22Rv1 (cell line): ENCODE measurements around the gene ANXA8.
A peak's percentile ranks its signal among the peaks of the same experiment; 100 is the strongest.
"Not testable (repeated sequence)": the region's sequence is repeated elsewhere in the genome, so short reads cannot be mapped to it uniquely, and the experiment has no call there.

ENCODE experiments used
- H3K27ac ChIP-seq: fragments of 450-650 bp; 2 replicates; pipeline ENCODE4 v1.5.1; 2017
- ZFX ChIP-seq: fragments of 450-650 bp; IDR thresholded peaks from 2 replicates; pipeline ENCODE4 v1.6.1; 2017; ENCODE audit warnings: antibody characterized with exemption, borderline replicate concordance
- TF ChIP-seq, protein P1 (sequence below): fragments of 450-650 bp; IDR thresholded peaks from 2 replicates; pipeline ENCODE4 v1.5.1; 2017; ENCODE audit warnings: mild to moderate bottlenecking

The ANXA8 gene

DNA sequence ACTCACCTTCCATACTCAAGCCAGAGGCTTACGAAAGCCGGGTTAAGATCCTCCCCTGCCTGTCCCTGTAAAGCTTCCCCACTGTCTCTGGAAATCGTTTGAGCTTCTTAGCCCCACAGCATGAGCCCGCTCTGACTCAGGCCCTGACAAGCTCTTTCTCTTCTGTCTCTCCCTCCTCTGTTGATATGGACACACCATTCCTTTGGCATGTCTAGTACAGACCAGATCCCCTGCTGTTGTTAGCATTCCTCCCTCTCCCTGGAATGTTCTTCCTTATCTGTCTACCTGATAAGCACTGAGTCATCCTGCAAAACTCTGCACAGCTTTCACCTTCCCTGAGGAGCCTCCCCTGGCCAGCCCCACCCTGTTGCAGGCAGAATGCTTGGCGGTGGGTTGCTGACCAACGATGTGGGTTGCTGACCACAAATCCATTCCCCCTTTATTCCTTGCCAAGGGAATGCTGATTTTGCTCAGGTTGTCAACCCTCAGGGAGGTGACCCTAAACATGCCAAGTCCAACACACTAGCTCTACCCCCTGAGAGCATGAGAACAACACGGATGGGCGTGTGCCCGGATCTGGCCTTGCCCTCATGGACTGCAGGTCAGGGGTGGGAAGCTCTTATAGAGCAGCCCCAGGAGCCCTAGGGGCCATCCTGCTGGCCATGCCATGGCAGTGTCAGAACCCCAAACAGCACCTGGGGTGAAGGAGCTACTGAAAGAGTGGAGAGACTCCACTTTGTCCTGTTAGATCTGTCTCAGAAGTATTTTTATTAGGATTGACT, 21.1 kb downstream of the ANXA8 start:
- not testable (repeated sequence) for H3K27ac ChIP-seq

DNA sequence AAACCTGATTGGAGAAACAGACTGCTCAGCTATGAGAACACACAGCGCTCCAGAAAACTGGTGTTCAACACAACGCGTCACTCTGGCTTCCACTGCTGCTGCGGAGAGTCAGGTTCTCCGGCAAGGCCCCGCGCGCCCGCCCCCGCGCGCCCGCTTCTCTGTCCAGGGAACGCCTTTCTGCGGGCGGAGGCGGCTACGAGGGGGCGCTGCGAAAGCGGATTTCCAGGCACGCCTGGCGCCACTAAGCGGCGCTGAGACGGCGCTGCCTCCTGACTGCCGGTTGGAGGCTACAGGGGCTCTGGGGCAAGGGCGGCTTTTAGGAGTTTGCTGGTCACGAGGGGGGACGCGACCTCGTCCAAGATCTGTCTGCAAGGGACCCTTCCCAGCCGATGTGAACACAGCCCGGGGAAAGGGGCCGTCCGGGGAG, 22.6 kb downstream of the ANXA8 start:
- TF ChIP-seq, protein P1, sequence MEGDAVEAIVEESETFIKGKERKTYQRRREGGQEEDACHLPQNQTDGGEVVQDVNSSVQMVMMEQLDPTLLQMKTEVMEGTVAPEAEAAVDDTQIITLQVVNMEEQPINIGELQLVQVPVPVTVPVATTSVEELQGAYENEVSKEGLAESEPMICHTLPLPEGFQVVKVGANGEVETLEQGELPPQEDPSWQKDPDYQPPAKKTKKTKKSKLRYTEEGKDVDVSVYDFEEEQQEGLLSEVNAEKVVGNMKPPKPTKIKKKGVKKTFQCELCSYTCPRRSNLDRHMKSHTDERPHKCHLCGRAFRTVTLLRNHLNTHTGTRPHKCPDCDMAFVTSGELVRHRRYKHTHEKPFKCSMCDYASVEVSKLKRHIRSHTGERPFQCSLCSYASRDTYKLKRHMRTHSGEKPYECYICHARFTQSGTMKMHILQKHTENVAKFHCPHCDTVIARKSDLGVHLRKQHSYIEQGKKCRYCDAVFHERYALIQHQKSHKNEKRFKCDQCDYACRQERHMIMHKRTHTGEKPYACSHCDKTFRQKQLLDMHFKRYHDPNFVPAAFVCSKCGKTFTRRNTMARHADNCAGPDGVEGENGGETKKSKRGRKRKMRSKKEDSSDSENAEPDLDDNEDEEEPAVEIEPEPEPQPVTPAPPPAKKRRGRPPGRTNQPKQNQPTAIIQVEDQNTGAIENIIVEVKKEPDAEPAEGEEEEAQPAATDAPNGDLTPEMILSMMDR = peak; percentile 31; the same call in 1 of the 2 replicates
- H3K27ac ChIP-seq = not testable (repeated sequence)

DNA sequence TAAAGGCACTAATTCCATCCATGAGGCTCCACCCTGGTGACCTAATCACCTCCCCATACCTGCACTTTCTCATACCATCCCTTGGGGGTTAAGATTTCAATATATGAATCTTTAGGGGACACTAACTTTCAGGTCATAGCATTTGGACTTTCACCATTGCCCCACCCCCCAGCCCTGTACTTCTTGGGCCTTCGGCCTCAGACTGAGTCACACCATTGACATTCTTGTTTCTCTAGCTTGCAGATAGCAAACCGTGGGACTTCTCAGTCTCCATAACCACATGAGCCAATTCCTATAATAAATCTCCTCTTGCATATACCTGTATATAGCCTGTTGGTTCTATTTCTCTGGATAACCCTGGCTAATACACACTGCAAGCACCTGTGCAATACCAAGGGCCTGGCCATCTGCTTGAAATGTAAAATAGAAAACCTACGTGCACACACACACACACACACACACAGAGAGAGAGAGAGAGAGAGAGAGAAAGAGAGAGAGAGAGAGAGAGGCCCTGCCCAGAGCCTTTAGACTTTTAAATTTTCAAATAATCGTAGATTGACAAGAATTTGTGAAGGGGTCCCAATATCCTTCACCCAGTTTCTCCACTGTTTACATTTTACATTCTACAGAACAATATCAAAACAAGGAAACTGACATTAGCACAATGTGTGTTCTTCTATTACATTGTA, 25.3 kb downstream of the ANXA8 start:
- TF ChIP-seq, protein P1 = no peak
- no peak for TF ChIP-seq ZFX
- no peak overlapping the region for H3K27ac ChIP-seq

DNA sequence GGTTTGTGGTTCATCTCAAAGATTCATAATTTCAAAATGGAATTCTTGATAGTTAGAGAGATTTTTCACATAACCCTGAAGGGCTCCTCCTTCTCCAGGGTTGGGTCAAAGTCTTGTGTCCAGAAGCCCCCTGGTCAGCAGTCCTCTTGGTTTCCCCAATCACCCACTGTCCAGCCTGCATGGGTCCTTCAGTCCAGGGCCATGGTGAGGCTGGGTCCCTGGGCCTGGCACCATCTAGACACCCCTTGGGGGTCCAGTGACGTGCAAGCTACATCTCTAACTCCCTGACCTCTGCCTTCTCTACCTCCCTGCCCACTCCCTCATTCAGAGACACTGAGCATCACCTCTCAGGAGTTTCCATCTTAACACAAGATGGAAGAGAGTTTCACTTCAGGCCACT, 26.1 kb downstream of the ANXA8 start:
- TF ChIP-seq ZFX = no peak
- TF ChIP-seq, protein P1 = no peak
- H3K27ac ChIP-seq = no peak overlapping the region

DNA sequence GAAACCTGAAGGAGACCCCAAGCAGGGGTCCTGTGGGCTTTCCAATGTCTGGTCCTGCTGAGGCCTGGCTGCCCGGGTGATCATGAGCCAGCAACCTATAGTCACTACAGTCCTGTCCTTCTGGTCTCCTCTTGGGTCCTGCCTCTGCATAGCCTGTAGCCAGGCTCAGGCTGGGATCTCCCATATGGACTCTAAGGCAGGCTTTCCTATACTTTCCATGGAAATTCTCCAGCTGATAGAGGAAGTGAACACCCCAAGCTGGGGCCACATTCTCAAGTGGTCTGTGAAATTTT, 26.4 kb downstream of the ANXA8 start:
- TF ChIP-seq, protein P1 = no peak
- TF ChIP-seq ZFX = no peak
- H3K27ac ChIP-seq = no peak overlapping the region

DNA sequence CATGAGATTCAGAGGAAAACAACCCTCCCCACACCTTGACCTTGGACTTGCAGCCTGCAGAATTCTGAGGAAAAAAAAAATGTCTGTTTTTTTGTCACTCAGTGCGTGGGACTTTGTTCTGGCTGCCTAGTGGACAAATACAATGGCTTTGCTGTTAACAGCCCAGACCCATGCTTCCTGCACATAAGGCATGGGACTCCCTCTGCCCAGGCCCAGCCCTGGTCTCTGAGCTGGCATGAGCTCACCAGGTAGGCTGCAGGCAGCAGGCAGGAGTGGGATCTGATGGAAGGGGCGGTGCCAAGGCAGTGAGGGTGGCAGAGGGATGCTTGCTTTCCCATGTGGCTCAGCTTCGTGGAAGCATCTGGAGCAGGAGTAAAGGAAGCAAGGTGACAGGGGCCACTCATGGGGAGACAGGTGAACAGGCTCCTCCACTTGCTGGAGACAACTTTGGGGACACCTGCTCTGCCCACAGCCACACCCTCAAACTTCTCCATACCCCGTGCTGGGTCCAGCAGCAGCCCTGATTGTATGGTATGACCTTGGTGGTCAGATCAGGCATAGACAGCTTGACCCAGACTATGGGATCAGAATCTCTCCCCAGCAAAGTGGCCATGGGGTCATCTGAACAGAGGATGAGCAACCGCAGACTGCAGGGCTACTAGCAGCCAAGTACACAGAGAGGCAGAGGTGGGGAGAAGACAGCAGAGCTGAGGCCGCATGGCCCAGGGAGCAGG, 27.0 kb downstream of the ANXA8 start:
- TF ChIP-seq, protein P1 = no peak
- no peak for TF ChIP-seq ZFX
- H3K27ac ChIP-seq = no peak overlapping the region

DNA sequence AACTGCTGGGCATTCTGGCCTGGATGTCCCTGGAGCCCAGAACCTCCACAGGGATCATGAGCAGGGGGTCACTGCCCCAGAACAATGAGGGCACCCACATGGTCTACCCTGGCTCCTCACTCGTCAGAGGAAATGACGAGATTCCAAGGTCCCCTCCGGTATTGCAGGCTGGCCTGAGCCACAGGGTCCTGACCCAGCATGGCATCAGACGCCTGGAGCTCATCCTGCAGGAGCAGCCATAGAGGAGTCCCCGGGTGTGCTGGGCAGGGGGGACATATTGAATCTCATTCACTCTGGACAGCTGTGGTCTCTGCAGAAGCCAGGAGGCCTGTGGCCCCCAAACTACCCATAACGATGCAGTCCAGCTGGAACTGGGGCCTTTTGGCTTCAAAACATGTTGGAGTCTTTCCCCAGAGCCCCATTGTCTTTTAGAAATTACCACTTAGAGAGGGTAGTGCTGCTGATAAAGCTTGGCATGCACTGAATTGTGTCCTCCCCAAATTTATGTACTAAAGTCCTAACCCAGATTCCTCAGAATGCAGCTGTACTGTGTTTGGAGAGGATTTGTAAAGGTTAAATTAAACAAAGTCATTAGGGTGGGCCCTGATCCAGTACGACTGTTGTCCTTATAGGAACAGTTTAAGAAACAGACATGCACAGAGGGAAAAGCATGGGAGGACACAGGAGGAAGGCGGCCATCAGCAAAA, 27.7 kb downstream of the ANXA8 start:
- TF ChIP-seq, protein P1 = no peak
- TF ChIP-seq ZFX = no peak
- H3K27ac ChIP-seq = no peak overlapping the region

DNA sequence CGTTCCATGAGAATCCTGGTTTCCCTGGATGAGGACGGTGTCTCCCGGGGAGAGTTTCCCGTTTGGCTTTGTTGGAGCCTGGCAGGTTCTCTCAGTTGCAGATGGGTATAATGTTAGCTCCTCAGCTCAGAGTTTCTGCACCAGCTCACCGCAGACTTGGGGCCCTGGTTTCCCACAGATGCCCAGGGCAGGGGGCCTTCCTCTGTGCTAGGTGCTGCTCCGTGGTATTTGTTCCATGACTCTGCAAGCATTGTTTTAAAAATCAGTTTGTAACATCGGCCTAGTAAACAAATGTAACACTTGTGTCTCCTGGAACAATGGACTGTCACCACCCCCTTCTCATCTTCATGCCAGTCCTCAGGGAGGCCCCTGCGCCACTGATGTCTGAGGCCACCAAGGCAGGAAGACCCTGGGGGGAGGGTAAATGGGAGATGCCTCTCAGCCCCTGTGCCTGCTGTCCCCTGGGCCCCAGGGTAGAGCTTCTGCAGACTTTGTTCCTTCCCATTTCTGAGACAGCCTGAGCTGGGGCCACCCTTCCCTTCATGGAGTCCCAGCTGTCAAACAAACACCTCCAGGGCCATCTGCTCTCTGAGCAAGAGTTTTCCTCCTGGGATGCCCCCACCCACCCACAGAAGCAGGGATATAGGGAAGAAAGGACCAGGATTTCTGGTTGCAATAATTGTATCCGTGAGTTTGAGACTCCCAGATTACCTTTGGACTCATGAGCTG, 28.4 kb downstream of the ANXA8 start:
- not testable (repeated sequence) for H3K27ac ChIP-seq
